K562 (cell line): ENCODE data around the gene TSPAN1. TPM values are rescaled to one million over a fixed set of nuclear protein-coding genes. Genes with fewer than 3 reads are reported as not detected.
A peak's percentile ranks its signal among the peaks of the same experiment; 100 is the strongest.

Experiments used
- ARID3A ChIP-seq: IDR thresholded peaks from 2 replicates; pipeline ENCODE4 v1.6.1; 2012; ENCODE audit warnings: low read depth, low read length, improper control_type of control experiment, borderline replicate concordance
- EHMT2 ChIP-seq: fragments of 450-650 bp; IDR thresholded peaks from 2 replicates; pipeline ENCODE4 v1.6.1; 2018; ENCODE audit warnings: antibody characterized with exemption
- ESRRA ChIP-seq: fragments of 450-650 bp; IDR thresholded peaks from 2 replicates; pipeline ENCODE4 v1.6.1; 2014; ENCODE audit warnings: low read depth, mild to moderate bottlenecking, moderate library complexity, borderline replicate concordance
- FOXA3 ChIP-seq, 2 experiments: fragments of 450-650 bp in 1 of 2; sonication (generic) in 1 of 2; formaldehyde crosslinking; IDR thresholded peaks in 1 of 2; conservative IDR thresholded peaks in 1 of 2; 2 replicates each; pipeline versions ENCODE4 v1.4.0 to v1.8.0; 2020 to 2022; ENCODE audit warnings: mild to moderate bottlenecking in 2 of 2, missing genetic modification reagents in 1 of 2
- HINFP ChIP-seq: fragments of 450-650 bp; conservative IDR thresholded peaks from 2 replicates; pipeline ENCODE4 v1.6.1; 2016; ENCODE audit warnings: missing genetic modification characterization, low read depth, mild to moderate bottlenecking, control low read depth, missing compliant biosample characterization
- KLF16 ChIP-seq: IDR thresholded peaks from 2 replicates; pipeline ENCODE4 v1.6.1; 2016; ENCODE audit warnings: antibody characterized with exemption
- MNT ChIP-seq, 2 experiments: fragments of 450-650 bp; conservative IDR thresholded peaks; 2 replicates each; pipeline ENCODE4 v1.6.1; 2017; ENCODE audit warnings: mild to moderate bottlenecking in 2 of 2, moderate library complexity in 2 of 2
- MTA3 ChIP-seq: fragments of 450-650 bp; formaldehyde crosslinking; IDR thresholded peaks from 2 replicates; pipeline ENCODE4 v1.6.1; 2017; ENCODE audit warnings: mild to moderate bottlenecking, borderline replicate concordance
- MYNN ChIP-seq, 2 experiments: sonication (generic); formaldehyde crosslinking in 1 of 2; IDR thresholded peaks; 2 replicates each; pipeline versions ENCODE4 v1.5.0 to v1.6.1; 2016 to 2020; ENCODE audit warnings: antibody characterized with exemption in 1 of 2, missing genetic modification reagents in 1 of 2
- NFATC3 ChIP-seq: fragments of 450-650 bp; IDR thresholded peaks from 2 replicates; pipeline ENCODE4 v1.6.1; 2017; ENCODE audit warnings: mild to moderate bottlenecking
- POLR2A ChIP-seq: fragments of 450-650 bp; conservative IDR thresholded peaks from 2 replicates; pipeline ENCODE4 v1.6.1; 2016
- RBM39 ChIP-seq: fragments of 200-400 bp; formaldehyde crosslinking; optimal IDR thresholded peaks from 2 replicates; pipeline ENCODE3; 2018; ENCODE audit warnings: low read depth, low read length
- SIN3A ChIP-seq, 2 experiments: fragments of 150-350 bp in 1 of 2; IDR thresholded peaks; 2 replicates each; pipeline ENCODE4 v1.6.1; 2011 to 2016; ENCODE audit warnings: borderline replicate concordance in 2 of 2, low read depth in 2 of 2, low read length in 2 of 2, mild to moderate bottlenecking in 2 of 2, moderate library complexity in 2 of 2; ENCODE audit not compliant: control insufficient read depth in 1 of 2
- SIX5 ChIP-seq, 2 experiments: IDR thresholded peaks; 2 replicates each; pipeline ENCODE4 v1.6.1; 2011; ENCODE audit warnings: low read length in 2 of 2, borderline replicate concordance in 1 of 2, low read depth in 1 of 2, mild to moderate bottlenecking in 1 of 2, moderate library complexity in 1 of 2; ENCODE audit not compliant: insufficient read depth in 1 of 2
- TAF15 ChIP-seq: fragments of 200-400 bp; formaldehyde crosslinking; IDR thresholded peaks from 2 replicates; pipeline ENCODE4 v1.6.1; 2017; ENCODE audit warnings: mild to moderate bottlenecking, low read depth, low read length, moderate library complexity
- USF2 ChIP-seq: sonication (generic); formaldehyde crosslinking; IDR thresholded peaks from 2 replicates; pipeline ENCODE4 v1.5.0; 2020; ENCODE audit warnings: missing genetic modification reagents
- ZBTB5 ChIP-seq: fragments of 450-650 bp; IDR thresholded peaks from 2 replicates; pipeline ENCODE4 v1.6.1; 2017; ENCODE audit warnings: antibody characterized with exemption
- ZNF134 ChIP-seq: fragments of 250-450 bp; sonication (Bioruptor Pico); conservative IDR thresholded peaks from 2 replicates; pipeline ENCODE4 v1.4.0; 2020
- polyA plus RNA-seq, 8 experiments: library from polyadenylated mRNA; depleted of rRNA in 4 of 8; stranded (reverse) in 5 of 8; unstranded in 3 of 8; fragments of >200 nt; fragmentation: Nextera tagmentation in 2 of 8; fragmentation: Illumina TruSeq in 1 of 8; extraction: Ambion mirVana in 2 of 8; extraction: Trizol in 1 of 8; gene quantifications; 2 replicates each; pipeline versions ENCODE4 v1.2.1 to v1.2.3, GENCODE V29; 2011 to 2014; ENCODE audit warnings: inconsistent platforms in 1 of 8, missing spikeins in 1 of 8
- total RNA-seq, 7 experiments: library from RNA; depleted of rRNA in 6 of 7; stranded (reverse); fragments of >200 nt in 6 of 7; fragmentation: Illumina TruSeq in 2 of 7; extraction: Trizol in 2 of 7; gene quantifications; 2 replicates each; pipeline versions ENCODE4 v1.2.1 to v1.2.3, GENCODE V29; 2011 to 2021; ENCODE audit warnings: low replicate concordance in 1 of 7

TSPAN1 gene
- total and polyA plus RNA-seq, 9 of the 15 experiments (the other 6 are each of a cell fraction or from before 2014, with no cell fraction given) = 0.58 TPM; not detected in 8

- peak; percentile 5; the same call in 1 of the 2 replicates for TF ChIP-seq KLF16
- peak; percentile 48 to 51; a peak in 2 of 4 replicates for TF ChIP-seq SIX5 (IDR thresholded peaks at IDR 0.05; ENCODE audit: borderline replicate concordance in 1 of 2, insufficient read depth in 1 of 2, low read depth in 1 of 2, low read length in 2 of 2)
- peak; percentile 97 to 98 for TF ChIP-seq MNT (conservative IDR thresholded peaks at IDR 0.05)
- peak; percentile 76 for TF ChIP-seq MYNN (IDR thresholded peaks at IDR 0.05)
- no peak for TF ChIP-seq MYNN (CRISPR knock-in tag; IDR thresholded peaks at IDR 0.05)
- TF ChIP-seq RBM39 = peak; percentile 18
- no peak for TF ChIP-seq ZNF134 (CRISPR knock-in tag)
- TF ChIP-seq NFATC3 = no peak
- no peak for TF ChIP-seq SIN3A (IDR thresholded peaks at IDR 0.05; ENCODE audit: borderline replicate concordance in 2 of 2, control insufficient read depth in 1 of 2, low read depth in 2 of 2, low read length in 2 of 2)
- peak; percentile 34; the same call in 1 of the 2 replicates for TF ChIP-seq ARID3A
- peak; percentile 76; the same call in 1 of the 2 replicates for TF ChIP-seq ZBTB5
- TF ChIP-seq TAF15 = no peak
- TF ChIP-seq EHMT2 = no peak
- TF ChIP-seq FOXA3 (CRISPR knock-in tag; conservative IDR thresholded peaks at IDR 0.05 in 1 of 2, IDR thresholded peaks at IDR 0.05 in 1 of 2) = peak in 1 of 2 experiments; percentile 71; a peak in 2 of 4 replicates
- no peak for TF ChIP-seq HINFP (tag)
- peak; percentile 26; the same call in 1 of the 2 replicates for TF ChIP-seq USF2
- peak; percentile 84 for TF ChIP-seq ESRRA
- peak; percentile 94 for TF ChIP-seq POLR2A
- peak; percentile 95; the same call in 1 of the 2 replicates for TF ChIP-seq MTA3
Observed at GRCh38 chr1:46132529-46133180, 42.2 kb upstream of the TSPAN1 start, which contains the start of gene PIK3R3 (continued).
